DMS53 treated with DMSO at 0.1 percent for 48 hours (cell line): Measurements from ENCODE around the gene C16orf46.
"Not testable (repeated sequence)": the region's sequence is repeated elsewhere in the genome, so short reads cannot be mapped to it uniquely, and the experiment has no call there.

Experiments
- DNase-seq: peaks from one replicate; lab custom pipeline; 2025; ENCODE audit not compliant: unreplicated experiment; lab: John Stamatoyannopoulos, UW

The C16orf46 gene, protein sequence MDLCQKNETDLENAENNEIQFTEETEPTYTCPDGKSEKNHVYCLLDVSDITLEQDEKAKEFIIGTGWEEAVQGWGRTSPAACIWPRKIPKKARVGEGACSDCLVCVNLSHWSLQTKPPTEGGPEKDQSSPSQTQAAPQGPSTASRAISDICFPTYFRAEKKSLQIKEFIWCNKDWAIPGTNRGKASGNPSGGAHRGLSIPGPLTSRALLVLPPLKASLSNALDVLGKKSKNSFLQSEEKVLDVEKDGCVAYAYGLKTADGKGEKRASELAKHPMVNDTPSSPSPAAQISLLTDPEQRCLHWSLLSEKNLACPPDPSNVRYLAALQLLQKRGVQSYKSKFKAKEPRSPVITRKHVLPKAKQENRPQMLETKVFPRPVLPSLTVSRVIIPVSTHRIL

DNA sequence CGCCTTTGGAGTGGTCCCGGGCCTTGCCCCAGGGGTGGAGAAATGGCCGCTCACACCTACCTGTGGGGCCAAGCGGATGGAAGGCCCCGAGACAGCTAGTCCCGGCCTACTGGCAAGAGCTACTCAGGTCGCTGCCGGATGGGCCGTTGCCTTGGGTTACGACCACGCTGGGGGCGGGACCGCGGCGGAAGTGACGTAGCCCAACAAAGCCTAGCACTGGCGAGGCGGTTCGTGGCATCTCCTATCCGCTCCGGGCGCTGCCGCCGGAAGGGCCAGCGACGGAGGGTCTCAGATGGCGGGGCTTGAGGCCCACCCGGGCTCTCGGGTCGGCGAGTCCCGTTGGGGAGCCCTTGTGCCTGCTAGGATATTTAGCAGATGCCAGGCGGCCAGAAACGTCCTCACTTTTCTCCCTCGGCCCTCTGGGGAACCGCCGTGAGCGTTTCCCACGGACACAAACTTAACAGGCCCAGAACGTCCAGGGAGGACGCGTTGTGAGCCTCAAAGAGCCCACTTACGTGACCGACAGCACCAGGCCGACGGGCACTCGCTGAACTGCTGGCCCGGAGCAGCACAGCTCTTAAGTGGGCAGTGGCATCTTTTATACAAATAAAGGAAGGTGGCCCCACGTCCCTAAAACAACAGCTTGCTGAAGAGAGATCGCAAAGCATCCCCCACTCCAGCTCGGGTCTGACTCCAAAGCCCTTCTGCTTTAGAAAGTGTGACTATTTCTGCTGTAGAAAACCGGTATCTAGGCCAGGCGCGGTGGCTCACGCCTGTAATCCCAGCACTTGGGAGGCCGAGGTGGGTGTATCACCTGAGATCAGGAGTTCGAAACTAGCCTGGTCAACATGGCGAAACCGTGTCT, at the start of gene C16orf46:
TSS of gene C16orf46 (minus strand) at position 163 of the 865 bp plus-strand sequence. CDS start 13,283 bp downstream, outside the sequence.
- peak; percentile 82 for DNase-seq

DNA sequence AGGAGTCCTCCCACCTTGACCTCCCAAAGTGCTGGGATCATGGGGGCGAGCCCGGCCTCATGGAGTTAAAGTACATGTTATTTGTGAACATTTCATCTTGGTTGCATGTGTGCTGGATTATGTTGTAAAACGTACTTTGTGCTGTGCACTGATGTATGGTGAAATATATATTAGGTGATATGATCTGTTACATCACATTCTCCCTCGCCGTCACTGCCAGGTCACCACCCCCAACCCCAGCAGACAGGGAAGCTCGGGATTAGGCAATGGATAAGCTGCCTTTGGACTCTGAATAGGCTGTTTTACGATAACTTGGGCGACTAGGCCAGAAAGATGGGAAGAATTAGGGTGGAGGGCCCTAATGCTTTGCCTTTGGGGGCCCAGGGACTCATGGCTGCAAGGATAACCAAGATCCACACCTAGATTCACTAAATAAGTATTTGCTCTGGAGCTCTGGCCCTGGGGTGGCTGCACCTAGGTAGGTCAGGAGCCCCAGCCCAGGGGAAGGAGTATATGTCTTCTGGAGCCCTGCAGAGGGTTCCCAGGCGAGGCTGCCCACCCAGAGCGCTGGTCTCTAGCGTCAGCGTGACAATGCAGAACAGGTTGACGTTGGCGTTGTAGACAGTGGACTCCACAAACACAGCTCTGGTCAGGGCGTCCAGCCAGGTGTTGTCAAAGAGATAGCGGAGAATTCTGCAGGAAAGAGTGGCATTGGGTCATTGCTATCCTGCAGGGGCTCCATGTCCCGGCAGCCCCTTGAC, 46.2 kb upstream of the C16orf46 start:
- DNase-seq, result no peak

DNA sequence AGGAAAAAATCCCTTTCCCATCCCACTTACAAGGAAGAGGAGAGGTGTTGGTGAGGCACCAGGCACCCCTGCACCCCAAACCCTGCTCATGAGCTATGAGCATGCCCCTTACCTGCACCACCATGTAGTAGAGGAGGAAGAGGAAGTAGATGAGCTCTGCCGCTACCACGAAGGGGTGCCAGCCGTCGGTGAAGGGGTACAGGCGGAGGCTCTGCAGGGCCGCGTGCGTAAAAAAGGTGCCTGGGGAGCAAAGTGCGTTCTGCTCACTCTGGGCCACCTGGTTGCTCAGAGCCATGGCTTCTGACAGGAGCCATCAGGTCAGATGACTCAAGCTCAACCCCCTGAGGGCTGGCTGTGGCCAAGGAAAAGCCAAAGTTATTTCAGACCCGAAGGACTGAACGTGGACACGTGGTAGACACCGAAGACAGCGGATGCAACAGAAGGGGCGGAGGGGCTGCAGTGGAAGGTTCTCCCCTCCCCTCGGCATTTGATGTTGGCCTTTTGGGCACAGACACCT, 44.5 kb upstream of the C16orf46 start:
- DNase-seq, result no peak

DNA sequence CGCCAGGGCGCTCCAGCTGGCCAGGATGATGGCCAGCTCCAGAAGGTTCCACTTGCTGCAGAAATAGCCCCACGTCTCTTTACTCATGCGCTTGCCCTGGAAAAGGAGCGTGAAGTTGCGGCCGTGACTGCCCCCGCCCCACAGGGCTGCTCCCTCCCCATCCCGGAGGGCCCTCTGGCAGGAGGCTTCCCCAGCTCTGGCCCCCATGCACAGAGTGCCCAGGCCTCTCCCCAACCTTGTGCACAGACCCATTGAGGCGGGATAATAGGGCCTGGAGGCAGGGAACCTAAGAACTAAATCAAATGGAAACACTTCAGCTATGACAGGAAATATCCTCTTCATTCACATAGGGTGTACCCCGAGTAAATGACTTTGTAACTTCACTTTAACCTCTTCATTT, 40.4 kb upstream of the C16orf46 start:
- DNase-seq, result no peak

DNA sequence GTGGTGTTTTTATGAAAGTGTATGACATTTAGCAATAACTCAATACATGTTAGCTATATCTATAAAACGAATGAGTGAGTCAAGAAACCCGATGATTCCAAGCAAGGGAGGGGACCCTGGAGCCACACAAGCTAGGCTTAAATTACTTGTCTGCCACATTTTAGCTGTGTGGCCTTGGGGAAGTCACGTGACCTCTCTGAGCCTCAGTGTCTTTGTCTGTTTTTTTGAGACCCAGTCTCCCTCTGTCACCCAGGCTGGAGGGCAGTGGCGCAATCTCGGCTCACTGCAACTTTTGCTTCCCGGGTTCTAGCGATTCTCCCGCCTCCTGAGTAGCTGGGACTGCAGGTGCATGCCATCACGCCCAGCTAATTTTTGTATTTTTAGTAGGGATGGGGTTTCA, 39.2 kb upstream of the C16orf46 start:
- DNase-seq, result no peak

DNA sequence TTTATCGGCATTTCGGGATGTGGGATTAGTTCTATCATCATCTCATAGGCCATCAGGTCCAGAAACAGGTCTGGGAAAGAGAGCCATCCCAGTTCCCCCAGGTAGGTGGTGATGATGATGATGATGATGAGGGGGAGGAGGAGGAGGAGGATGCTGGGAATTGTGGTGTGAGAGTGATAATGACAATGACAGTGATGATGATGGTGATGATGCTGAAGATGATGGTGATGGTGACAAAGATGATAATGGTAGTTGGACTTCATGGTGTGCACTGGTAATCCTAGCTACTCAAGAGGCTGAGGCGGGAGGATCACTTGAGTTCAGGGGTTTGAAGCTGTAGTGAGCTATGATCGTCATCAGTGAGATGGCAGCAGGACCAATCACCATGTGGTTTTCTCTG, 35.4 kb upstream of the C16orf46 start:
- DNase-seq, result no peak

DNA sequence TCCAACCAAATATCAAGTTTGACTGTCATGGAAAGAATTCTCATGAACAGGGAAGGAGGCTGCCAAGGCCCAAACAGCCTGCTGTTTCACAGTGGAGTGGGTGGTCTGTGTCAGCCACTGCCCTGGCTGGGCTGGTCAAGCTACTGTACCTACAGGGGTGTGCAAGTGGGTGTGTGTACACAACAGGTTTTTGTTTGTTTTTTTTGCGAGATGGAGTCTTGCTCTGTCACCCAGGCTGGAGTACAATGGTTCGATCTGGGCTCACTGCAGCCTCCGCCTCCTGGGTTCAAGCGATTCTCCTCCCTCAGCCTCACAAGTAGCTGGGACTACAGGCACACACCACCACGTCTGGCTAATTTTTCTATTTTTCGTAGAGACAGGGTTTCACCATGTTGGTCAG, 32.2 kb upstream of the C16orf46 start:
- DNase-seq, result not testable (repeated sequence)

DNA sequence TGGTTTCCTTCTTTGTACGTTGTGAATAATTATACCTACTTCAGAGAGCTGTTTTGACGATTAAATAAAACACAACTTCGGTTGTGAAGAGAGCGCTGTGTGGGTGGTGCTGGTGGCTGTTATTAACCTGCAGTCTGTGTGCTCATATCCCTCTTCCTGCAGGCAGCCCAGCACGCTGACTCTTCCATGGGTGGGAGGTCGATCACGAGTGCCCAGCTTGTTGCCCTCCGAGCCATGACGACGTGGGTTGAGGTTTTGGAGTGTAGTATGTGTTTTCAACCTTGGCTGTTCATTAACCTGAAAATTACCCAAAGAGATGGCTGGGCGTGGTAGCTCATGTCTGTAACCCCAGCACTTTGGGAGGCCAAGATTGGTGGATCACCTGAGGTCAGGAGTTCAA, 30.5 kb upstream of the C16orf46 start:
- no peak for DNase-seq

DNA sequence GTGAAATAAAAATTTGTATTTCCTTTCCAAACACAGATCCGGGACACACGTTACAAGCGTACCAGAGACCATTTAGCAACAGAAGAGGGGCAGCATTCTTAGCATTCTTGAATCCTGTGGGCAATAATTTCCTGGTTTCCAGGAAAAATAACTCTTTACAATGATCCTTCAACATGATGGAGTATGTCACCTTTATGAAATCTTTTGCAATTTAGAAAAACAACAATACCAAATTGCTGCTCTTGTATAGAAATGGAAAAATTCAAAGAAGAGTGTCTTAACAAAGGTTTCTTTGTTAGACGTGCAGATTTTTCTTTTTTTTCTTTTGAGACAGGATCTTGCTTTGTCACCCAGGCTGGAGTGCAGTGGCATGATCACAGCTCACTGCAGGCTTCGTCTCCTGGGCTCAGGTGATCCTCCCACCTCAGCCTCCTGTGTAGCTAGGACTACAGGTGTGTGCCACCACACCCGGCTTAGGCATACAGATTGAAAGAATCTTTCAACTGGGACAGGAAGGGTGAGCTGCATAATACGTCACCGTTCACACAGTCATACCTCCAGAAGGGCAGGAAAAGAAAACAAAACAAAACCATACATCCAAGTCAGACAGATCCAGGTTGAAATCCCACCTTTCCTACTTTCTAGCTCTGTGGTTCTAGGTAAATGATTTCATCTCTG, 29.9 kb upstream of the C16orf46 start:
- DNase-seq, result no peak

DNA sequence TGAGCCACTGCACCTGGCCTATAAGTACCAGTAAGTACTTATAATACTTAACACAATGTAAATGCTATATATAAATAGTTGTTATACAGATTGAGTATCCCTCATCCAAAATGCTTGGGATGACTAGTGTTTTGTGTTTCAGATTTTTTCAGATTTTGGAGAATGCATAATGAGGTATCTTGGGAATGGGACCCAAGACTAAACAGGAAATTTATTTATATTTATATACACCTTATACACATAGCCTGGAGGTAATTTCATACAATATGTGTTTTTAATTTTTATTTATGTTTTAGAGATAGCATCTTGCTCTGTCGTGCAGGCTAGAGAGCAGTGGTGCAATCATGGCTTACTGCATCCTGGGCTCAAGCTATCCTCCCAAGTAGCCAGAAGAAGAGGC, 28.9 kb upstream of the C16orf46 start:
- no peak for DNase-seq

DNA sequence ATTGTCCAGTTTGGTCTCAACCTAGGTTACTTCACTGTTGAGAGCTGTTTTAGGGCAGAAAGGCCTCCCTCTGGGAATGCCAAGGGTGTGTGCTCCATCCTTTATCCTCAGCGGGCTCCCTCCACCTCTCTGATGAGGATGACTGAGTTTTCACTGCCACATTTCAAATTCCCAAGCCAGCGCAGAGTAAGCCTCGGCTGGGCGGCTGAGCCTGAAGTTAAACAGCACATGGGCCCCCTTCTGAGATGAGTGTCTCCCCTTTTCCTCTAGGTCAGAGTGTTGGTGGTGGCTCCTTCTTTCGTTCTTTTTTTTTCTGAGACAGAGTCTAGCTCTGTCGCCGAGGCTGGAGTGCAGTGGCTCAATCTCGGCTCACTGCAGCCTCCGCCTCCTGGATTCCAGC, 24.7 kb upstream of the C16orf46 start:
- DNase-seq, result no peak

DNA sequence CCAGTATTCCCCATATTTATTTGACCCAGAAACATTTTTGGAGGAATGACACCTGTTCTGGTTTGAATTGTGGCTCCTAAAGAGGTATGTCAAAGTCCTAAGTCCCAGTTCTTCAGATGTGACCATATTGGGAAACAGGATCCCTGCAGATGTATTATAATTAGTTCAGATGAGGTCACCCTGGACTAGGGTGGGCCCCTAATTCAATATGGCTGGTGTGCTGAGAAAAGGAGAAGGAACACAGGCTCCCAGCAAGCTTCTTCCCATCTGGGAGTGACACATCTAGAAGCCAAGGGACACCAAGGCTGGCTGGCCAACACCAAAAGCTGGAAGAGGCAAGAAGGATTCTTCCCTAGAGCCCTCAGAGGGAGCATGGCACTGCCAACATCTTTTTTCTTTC, 22.9 kb upstream of the C16orf46 start:
- no peak for DNase-seq

DNA sequence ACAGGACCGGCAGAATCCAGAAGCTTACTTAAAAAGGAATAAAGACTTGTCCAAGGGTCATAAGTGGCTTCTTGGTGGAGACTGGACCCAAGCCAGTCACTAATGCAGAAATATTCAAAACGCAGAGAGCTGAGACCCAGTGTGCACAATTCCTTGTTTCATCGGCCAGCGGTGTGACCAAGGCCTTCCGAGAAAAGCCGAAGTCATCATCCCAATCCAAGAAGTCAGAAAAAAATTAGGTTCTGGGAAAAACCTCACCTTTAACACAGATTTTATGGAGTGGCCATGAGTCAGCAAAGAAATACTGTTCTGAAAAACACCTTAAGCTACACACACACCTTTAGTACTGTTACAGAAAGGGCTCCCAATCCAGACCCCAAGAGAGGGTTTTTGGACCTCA, 20.2 kb upstream of the C16orf46 start:
- no peak for DNase-seq

DNA sequence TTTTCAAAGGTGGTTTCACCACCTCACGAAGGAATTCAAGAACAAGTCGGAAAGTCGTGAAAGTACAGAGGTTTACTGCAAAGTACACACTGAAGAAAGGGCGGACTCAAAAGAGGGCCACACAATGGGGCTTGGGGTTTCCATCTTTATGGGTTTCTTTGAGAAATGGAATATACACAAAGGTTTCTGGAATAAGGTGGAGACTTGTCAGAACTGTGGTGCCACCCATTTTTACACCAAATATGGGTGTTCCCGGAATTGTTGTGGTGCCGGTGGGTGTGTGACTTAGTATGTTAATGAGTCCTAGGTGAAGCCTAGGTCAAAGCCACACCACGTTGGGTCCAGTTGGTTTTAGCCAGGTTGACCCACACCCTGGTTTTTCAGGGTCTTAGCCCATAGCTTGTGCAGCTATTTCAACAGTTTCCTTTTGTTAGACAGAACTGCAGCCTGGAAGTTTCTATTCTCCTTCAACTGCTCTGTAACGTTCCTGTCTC, 19.7 kb upstream of the C16orf46 start:
- no peak for DNase-seq

DNA sequence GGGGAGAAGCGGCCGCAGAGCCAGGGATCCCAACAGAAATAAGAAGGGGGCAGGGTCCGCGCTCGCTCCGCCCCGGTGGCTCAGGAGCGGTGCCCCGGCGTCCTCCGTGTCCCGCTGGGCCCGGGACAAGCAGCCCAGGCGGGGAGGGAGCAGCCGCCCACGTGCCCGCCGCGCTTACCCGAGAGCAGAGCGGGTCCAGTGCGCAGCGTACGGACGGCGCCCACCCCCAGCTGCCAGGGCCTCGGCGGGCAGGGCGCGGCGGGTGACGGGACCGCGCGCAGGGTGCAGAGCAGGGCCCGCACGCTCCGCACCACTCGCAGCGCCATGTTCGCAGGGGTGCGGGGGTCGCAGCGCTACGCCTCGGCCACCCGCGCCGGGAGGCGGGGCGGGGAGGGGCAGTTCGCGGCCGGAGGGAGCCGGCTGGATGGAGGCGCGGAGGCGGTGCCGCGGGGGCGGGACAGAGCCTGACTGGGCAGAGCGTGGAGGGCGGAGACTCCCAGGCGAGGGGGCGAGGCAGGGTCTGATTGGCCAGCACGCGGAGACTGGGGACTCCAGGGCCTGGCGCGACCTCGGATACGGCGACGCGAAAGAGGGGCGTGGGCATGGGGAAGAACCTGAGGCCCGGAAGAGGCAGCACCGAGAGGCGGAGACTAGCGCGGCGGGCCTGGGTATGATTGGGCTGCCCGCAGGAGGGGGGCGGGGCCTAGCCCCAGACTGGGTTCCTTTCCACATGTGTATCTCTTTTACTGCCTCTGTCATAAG, 19.1 kb upstream of the C16orf46 start, which contains the start of gene GCSH:
TSS of gene GCSH (minus strand) at position 443 of the 762 bp plus-strand sequence. CDS start at position 326, 117 bp downstream.
- DNase-seq, result peak; percentile 86

DNA sequence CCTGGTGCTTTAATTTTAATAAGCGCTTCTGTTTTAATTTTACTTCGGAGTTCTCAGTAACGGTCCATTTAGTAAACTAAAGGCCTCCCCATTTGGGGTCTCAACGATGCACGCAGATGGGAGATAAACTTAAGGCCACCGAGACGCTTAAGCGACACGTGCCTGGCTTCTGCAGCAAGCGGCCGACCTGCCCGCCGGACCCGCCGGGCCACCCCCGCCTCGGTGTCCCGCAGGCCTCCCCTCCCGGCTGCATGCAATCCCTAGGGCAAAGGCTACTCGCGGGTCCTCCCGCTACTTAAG, 18.6 kb upstream of the C16orf46 start:
- DNase-seq, result no peak

DNA sequence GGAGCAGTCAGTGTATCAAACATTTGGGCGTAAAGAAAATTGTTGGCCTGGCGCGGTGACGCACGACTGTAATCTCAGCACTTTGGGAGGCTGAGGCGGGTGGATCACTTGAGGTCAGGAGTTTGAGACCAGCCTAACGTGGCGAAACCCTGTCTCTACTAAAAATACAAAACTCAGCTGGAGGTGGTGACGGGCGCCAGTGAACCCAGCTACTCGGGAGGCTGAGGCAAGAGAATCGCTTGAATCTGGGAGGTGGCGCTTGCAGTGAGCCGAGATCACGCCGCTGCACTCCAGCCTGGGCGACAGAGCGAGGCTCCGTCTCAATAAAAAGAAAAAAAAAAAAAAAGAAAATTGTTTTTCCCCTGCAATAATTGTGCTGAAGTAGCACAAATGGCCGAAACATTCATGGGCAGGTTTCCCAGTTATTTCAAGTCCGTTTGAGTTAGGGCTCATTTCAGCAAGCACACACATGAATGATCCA, 17.8 kb upstream of the C16orf46 start:
- DNase-seq, result no peak

DNA sequence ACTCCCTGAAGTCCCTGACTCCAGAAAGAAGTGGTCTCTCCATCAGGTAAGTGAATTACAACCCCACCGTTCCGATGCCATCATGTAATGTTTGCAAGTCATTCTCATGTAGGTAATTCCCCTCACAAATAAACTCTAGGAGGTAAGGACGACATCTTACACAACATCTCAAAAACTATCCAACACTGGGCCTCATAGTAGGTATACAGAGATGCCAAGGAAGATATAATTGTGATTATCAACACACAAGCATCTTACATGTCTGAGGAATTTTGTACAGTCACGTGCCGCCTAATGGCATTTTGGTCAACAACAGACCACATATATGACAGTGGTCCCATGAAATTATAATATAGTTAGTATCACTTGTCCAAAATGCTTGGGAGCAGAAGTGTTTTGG, 11.8 kb upstream of the C16orf46 start:
- no peak for DNase-seq

DNA sequence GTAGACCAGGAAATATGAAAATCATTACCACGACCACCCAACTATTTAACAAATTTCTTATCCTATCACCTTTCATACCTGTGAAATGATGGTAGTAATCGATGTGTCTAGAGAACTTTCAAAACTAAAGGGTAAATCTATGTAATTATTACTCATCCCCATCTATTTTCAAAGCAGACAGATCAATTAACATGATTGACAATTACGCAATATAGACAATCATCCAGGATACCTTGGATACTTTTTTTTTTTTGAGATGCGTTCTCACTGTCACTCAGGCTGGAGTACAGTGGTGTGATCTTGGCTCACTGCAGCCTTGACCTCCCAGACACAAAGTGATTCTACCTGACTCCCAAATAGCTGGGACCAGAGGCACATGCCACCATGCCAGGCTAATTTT, 4.0 kb upstream of the C16orf46 start:
- DNase-seq, result no peak

DNA sequence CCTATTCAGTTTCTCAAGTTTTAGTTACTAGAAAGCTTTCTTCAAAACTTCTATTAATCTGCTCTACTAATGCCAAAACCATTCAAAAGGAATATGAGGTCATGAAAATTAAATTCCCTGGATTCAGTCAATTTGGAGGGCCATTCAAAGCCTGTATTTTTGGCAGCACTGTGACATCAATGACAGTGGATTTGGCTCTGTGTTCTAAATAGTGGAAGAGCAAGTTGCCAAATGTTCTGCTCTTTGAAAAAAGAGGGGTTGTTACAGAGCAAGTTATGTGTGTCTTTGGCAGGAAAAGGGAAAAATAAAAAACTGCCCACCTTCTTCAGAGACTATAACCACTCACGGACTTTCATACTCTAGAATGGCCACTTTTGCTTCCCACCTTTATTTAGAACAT, 3.2 kb upstream of the C16orf46 start:
- DNase-seq, result no peak
